ENCODE data around the gene HPS4. TPM values are rescaled to one million over a fixed set of nuclear protein-coding genes. Genes with fewer than 3 reads are reported as not detected.
A peak's percentile ranks its signal among the peaks of the same experiment; 100 is the strongest.

HPS4 gene
- total and polyA plus RNA-seq, 10 of the 15 experiments (the other 5 are each of a cell fraction or from before 2014, with no cell fraction given): 11.7 to 36.7 (median 30.8) TPM

DNA sequence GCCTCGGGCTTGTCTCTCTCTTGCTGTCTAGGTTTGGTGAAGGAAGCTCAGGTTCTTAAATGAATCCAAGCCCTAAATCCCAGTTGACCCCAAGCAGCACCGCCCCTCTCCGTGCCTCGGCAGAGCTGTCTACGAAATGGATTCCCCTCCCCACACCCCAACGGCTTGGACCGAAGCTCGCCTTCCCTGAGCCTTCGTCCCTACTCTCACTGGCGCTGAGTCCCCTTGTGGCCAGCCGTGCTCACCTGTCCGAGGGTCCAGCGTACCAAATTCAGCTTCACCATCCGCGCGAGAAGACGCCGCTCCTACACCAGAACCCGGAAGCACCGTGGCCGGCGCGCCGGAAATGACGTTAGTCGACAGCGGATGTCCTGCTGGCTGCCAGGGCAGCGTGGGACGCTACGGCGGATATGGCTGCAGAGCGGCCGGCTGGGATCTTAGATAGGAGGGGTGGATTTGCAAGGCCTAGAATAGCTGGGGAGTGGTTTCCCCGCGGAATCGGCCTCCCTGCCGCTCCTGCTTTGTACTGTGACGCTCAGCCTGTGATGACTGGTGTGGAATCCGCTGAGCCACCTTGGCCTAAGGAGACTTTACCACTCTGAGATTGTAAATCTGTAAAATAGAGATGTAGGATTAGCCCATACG, 28.7 kb upstream of the HPS4 start, which contains the start of gene TFIP11 (continued):
- TF ChIP-seq, protein P1, sequence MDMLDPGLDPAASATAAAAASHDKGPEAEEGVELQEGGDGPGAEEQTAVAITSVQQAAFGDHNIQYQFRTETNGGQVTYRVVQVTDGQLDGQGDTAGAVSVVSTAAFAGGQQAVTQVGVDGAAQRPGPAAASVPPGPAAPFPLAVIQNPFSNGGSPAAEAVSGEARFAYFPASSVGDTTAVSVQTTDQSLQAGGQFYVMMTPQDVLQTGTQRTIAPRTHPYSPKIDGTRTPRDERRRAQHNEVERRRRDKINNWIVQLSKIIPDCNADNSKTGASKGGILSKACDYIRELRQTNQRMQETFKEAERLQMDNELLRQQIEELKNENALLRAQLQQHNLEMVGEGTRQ (IDR thresholded peaks at IDR 0.05; ENCODE audit: borderline replicate concordance, low read depth, low read length): no peak
- TF ChIP-seq POLR2A (IDR thresholded peaks at IDR 0.05; ENCODE audit: low read depth, low read length) (peak; percentile 96), MEF2A (IDR thresholded peaks at IDR 0.05; ENCODE audit: insufficient read depth, low read depth, low read length) (0 out of 2 replicates have a peak, but pooled peaks have one; percentile 10), YY1 (IDR thresholded peaks at IDR 0.05; ENCODE audit: low read depth, low read length) (peak; percentile 90), SP1 (IDR thresholded peaks at IDR 0.05; ENCODE audit: low read depth, low read length) (no peak), SIX5 (IDR thresholded peaks at IDR 0.05; ENCODE audit: low read depth, low read length, severe bottlenecking) (peak; percentile 65), STAT1 (conservative IDR thresholded peaks at IDR 0.05) (no peak), EZH2 (IDR thresholded peaks at IDR 0.05; ENCODE audit: borderline replicate concordance, control insufficient read depth, low read depth, low read length) (no peak), NFXL1 (IDR thresholded peaks at IDR 0.05; ENCODE audit: borderline replicate concordance) (no peak), NRF1 (conservative IDR thresholded peaks at IDR 0.05; ENCODE audit: low read depth, low read length) (no peak), CBX3 (IDR thresholded peaks at IDR 0.05; ENCODE audit: borderline replicate concordance, low read depth) (no peak), SUZ12 (IDR thresholded peaks at IDR 0.05; ENCODE audit: unreplicated experiment) (no peak), PAX5 (IDR thresholded peaks at IDR 0.05; ENCODE audit: borderline replicate concordance, low read depth, low read length) (no peak)
- TF ChIP-seq, protein P2, sequence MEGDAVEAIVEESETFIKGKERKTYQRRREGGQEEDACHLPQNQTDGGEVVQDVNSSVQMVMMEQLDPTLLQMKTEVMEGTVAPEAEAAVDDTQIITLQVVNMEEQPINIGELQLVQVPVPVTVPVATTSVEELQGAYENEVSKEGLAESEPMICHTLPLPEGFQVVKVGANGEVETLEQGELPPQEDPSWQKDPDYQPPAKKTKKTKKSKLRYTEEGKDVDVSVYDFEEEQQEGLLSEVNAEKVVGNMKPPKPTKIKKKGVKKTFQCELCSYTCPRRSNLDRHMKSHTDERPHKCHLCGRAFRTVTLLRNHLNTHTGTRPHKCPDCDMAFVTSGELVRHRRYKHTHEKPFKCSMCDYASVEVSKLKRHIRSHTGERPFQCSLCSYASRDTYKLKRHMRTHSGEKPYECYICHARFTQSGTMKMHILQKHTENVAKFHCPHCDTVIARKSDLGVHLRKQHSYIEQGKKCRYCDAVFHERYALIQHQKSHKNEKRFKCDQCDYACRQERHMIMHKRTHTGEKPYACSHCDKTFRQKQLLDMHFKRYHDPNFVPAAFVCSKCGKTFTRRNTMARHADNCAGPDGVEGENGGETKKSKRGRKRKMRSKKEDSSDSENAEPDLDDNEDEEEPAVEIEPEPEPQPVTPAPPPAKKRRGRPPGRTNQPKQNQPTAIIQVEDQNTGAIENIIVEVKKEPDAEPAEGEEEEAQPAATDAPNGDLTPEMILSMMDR (IDR thresholded peaks at IDR 0.05 in 2 of 3, conservative IDR thresholded peaks at IDR 0.05 in 1 of 3; ENCODE audit: control insufficient read depth in 2 of 3, extremely low read depth in 1 of 3, insufficient read depth in 1 of 3, low read depth in 3 of 3, low read length in 3 of 3): no peak
- TF ChIP-seq, protein P3, sequence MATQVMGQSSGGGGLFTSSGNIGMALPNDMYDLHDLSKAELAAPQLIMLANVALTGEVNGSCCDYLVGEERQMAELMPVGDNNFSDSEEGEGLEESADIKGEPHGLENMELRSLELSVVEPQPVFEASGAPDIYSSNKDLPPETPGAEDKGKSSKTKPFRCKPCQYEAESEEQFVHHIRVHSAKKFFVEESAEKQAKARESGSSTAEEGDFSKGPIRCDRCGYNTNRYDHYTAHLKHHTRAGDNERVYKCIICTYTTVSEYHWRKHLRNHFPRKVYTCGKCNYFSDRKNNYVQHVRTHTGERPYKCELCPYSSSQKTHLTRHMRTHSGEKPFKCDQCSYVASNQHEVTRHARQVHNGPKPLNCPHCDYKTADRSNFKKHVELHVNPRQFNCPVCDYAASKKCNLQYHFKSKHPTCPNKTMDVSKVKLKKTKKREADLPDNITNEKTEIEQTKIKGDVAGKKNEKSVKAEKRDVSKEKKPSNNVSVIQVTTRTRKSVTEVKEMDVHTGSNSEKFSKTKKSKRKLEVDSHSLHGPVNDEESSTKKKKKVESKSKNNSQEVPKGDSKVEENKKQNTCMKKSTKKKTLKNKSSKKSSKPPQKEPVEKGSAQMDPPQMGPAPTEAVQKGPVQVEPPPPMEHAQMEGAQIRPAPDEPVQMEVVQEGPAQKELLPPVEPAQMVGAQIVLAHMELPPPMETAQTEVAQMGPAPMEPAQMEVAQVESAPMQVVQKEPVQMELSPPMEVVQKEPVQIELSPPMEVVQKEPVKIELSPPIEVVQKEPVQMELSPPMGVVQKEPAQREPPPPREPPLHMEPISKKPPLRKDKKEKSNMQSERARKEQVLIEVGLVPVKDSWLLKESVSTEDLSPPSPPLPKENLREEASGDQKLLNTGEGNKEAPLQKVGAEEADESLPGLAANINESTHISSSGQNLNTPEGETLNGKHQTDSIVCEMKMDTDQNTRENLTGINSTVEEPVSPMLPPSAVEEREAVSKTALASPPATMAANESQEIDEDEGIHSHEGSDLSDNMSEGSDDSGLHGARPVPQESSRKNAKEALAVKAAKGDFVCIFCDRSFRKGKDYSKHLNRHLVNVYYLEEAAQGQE (IDR thresholded peaks at IDR 0.05; ENCODE audit: low read depth, low read length): no peak
- TF ChIP-seq, protein P4, sequence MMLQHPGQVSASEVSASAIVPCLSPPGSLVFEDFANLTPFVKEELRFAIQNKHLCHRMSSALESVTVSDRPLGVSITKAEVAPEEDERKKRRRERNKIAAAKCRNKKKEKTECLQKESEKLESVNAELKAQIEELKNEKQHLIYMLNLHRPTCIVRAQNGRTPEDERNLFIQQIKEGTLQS (IDR thresholded peaks at IDR 0.05; ENCODE audit: borderline replicate concordance, extremely low read depth, low read depth, low read length): peak; percentile 81; the same call in 1 of the 2 replicates
- TF ChIP-seq, protein P5, sequence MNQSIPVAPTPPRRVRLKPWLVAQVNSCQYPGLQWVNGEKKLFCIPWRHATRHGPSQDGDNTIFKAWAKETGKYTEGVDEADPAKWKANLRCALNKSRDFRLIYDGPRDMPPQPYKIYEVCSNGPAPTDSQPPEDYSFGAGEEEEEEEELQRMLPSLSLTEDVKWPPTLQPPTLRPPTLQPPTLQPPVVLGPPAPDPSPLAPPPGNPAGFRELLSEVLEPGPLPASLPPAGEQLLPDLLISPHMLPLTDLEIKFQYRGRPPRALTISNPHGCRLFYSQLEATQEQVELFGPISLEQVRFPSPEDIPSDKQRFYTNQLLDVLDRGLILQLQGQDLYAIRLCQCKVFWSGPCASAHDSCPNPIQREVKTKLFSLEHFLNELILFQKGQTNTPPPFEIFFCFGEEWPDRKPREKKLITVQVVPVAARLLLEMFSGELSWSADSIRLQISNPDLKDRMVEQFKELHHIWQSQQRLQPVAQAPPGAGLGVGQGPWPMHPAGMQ (IDR thresholded peaks at IDR 0.05; ENCODE audit: borderline replicate concordance): no peak
- TF ChIP-seq, protein P6, sequence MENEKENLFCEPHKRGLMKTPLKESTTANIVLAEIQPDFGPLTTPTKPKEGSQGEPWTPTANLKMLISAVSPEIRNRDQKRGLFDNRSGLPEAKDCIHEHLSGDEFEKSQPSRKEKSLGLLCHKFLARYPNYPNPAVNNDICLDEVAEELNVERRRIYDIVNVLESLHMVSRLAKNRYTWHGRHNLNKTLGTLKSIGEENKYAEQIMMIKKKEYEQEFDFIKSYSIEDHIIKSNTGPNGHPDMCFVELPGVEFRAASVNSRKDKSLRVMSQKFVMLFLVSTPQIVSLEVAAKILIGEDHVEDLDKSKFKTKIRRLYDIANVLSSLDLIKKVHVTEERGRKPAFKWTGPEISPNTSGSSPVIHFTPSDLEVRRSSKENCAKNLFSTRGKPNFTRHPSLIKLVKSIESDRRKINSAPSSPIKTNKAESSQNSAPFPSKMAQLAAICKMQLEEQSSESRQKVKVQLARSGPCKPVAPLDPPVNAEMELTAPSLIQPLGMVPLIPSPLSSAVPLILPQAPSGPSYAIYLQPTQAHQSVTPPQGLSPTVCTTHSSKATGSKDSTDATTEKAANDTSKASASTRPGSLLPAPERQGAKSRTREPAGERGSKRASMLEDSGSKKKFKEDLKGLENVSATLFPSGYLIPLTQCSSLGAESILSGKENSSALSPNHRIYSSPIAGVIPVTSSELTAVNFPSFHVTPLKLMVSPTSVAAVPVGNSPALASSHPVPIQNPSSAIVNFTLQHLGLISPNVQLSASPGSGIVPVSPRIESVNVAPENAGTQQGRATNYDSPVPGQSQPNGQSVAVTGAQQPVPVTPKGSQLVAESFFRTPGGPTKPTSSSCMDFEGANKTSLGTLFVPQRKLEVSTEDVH (IDR thresholded peaks at IDR 0.05; ENCODE audit: low read depth, partially characterized antibody): peak; percentile 92

Measured in GM12878 (cell line).